ENCODE data around the gene CPPED1.

- no peak for TF ChIP-seq JUND (IDR thresholded peaks at IDR 0.05)
- TF ChIP-seq, protein P1, sequence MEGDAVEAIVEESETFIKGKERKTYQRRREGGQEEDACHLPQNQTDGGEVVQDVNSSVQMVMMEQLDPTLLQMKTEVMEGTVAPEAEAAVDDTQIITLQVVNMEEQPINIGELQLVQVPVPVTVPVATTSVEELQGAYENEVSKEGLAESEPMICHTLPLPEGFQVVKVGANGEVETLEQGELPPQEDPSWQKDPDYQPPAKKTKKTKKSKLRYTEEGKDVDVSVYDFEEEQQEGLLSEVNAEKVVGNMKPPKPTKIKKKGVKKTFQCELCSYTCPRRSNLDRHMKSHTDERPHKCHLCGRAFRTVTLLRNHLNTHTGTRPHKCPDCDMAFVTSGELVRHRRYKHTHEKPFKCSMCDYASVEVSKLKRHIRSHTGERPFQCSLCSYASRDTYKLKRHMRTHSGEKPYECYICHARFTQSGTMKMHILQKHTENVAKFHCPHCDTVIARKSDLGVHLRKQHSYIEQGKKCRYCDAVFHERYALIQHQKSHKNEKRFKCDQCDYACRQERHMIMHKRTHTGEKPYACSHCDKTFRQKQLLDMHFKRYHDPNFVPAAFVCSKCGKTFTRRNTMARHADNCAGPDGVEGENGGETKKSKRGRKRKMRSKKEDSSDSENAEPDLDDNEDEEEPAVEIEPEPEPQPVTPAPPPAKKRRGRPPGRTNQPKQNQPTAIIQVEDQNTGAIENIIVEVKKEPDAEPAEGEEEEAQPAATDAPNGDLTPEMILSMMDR (IDR thresholded peaks at IDR 0.05 in 2 of 3, conservative IDR thresholded peaks at IDR 0.05 in 1 of 3; ENCODE audit: borderline replicate concordance in 1 of 3, insufficient read depth in 1 of 3, low read depth in 2 of 3, low read length in 2 of 3): no peak
- no peak for TF ChIP-seq POLR2A (IDR thresholded peaks at IDR 0.05; ENCODE audit: borderline replicate concordance, extremely low read depth, insufficient read depth, insufficient read length)
- TF ChIP-seq TCF7L2 (IDR thresholded peaks at IDR 0.05; ENCODE audit: borderline replicate concordance, extremely low read depth, insufficient read depth, insufficient read length): no peak
- no peak for TF ChIP-seq CEBPB (IDR thresholded peaks at IDR 0.05; ENCODE audit: low read depth)
- TF ChIP-seq, protein P2, sequence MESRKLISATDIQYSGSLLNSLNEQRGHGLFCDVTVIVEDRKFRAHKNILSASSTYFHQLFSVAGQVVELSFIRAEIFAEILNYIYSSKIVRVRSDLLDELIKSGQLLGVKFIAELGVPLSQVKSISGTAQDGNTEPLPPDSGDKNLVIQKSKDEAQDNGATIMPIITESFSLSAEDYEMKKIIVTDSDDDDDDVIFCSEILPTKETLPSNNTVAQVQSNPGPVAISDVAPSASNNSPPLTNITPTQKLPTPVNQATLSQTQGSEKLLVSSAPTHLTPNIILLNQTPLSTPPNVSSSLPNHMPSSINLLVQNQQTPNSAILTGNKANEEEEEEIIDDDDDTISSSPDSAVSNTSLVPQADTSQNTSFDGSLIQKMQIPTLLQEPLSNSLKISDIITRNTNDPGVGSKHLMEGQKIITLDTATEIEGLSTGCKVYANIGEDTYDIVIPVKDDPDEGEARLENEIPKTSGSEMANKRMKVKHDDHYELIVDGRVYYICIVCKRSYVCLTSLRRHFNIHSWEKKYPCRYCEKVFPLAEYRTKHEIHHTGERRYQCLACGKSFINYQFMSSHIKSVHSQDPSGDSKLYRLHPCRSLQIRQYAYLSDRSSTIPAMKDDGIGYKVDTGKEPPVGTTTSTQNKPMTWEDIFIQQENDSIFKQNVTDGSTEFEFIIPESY (IDR thresholded peaks at IDR 0.05; ENCODE audit: extremely low read depth, insufficient replicate concordance, low read length): no peak
- TF ChIP-seq EZH2 (IDR thresholded peaks at IDR 0.05): no peak
- TF ChIP-seq POLR2AphosphoS5 (IDR thresholded peaks at IDR 0.05; ENCODE audit: low read depth, low read length): no peak
- TF ChIP-seq, protein P3, sequence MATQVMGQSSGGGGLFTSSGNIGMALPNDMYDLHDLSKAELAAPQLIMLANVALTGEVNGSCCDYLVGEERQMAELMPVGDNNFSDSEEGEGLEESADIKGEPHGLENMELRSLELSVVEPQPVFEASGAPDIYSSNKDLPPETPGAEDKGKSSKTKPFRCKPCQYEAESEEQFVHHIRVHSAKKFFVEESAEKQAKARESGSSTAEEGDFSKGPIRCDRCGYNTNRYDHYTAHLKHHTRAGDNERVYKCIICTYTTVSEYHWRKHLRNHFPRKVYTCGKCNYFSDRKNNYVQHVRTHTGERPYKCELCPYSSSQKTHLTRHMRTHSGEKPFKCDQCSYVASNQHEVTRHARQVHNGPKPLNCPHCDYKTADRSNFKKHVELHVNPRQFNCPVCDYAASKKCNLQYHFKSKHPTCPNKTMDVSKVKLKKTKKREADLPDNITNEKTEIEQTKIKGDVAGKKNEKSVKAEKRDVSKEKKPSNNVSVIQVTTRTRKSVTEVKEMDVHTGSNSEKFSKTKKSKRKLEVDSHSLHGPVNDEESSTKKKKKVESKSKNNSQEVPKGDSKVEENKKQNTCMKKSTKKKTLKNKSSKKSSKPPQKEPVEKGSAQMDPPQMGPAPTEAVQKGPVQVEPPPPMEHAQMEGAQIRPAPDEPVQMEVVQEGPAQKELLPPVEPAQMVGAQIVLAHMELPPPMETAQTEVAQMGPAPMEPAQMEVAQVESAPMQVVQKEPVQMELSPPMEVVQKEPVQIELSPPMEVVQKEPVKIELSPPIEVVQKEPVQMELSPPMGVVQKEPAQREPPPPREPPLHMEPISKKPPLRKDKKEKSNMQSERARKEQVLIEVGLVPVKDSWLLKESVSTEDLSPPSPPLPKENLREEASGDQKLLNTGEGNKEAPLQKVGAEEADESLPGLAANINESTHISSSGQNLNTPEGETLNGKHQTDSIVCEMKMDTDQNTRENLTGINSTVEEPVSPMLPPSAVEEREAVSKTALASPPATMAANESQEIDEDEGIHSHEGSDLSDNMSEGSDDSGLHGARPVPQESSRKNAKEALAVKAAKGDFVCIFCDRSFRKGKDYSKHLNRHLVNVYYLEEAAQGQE (IDR thresholded peaks at IDR 0.05; ENCODE audit: low read depth): no peak
- no peak for TF ChIP-seq ZNF274 (IDR thresholded peaks at IDR 0.05; ENCODE audit: low read depth, low read length)
- no peak for TF ChIP-seq YY1 (IDR thresholded peaks at IDR 0.05; ENCODE audit: extremely low read depth, insufficient replicate concordance, low read depth, low read length)
- no peak for TF ChIP-seq SRF (IDR thresholded peaks at IDR 0.05; ENCODE audit: low read depth)
- TF ChIP-seq, protein P4, sequence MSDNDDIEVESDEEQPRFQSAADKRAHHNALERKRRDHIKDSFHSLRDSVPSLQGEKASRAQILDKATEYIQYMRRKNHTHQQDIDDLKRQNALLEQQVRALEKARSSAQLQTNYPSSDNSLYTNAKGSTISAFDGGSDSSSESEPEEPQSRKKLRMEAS (IDR thresholded peaks at IDR 0.05): no peak
- TF ChIP-seq ZFX (IDR thresholded peaks at IDR 0.05): no peak
Observed at GRCh38 chr16:12679660-12680272, 123.9 kb downstream of the CPPED1 start.
